HepG2 (cell line): ENCODE data around the gene DDX46. TPM values are rescaled to one million over a fixed set of nuclear protein-coding genes. Genes with fewer than 3 reads are reported as not detected.

Experiments
- ATAC-seq: fragments of 200-7000 bp; cut with Tn5 transposase; 3 replicates; pipeline ENCODE4 v1.9.1; 2020; ENCODE audit warnings: mild to moderate bottlenecking, moderate library complexity
- BruUV-seq: library from RNA; stranded (reverse); fragments of 400-500 nt; replicated peaks from 2 replicates; lab custom pipeline; 2021; lab: Mats Ljungman, UMichigan
- CTCF ChIA-PET: fragments of 300-600 bp; formaldehyde crosslinking; extraction: SDS; loops from one replicate; lab custom pipeline; 2021; ENCODE audit warnings: low total read pairs, inconsistent platforms, low intra/inter-chr PET ratio; lab: Yijun Ruan, JAX
- POLR2A ChIA-PET: fragments of 350-600 bp; sonication (Branson Sonifier 250); formaldehyde crosslinking; loops from one replicate; lab custom pipeline; 2020; ENCODE audit warnings: antibody characterized with exemption, inconsistent platforms; lab: Yijun Ruan, JAX
- DNase-seq: peaks from one replicate; pipeline ENCODE4 v3.0.0-alpha.2; 2015; ENCODE audit warnings: low spot score
- FAIRE-seq: peaks from 3 replicates; lab custom pipeline; 2011; peaks lifted over from hg19 to GRCh38; lab: Jason Lieb, UNC
- H2AFZ ChIP-seq: one replicate; pipeline ENCODE4 v1.6.1; 2011; ENCODE audit warnings: low read length, inconsistent platforms
- H3K27ac ChIP-seq: fragments of 300-600 bp; 3 replicates; pipeline ENCODE4 v1.8.0; 2011; ENCODE audit warnings: mixed run types, mild to moderate bottlenecking, mixed read lengths, low read length, inconsistent platforms; ENCODE audit not compliant: insufficient read depth; ENCODE audit errors: extremely low read length
- H3K27me3 ChIP-seq, 2 experiments: fragments of 200-600 bp in 1 of 2; 2 replicates in 1 of 2; 3 replicates in 1 of 2; pipeline versions ENCODE4 v1.6.0 to v1.8.0; 2011; ENCODE audit warnings: low read length in 2 of 2, mild to moderate bottlenecking in 2 of 2, moderate library complexity in 2 of 2, inconsistent platforms in 1 of 2; ENCODE audit not compliant: insufficient read depth in 2 of 2, control insufficient read depth in 1 of 2
- H3K36me3 ChIP-seq, 2 experiments: fragments of 200-600 bp in 1 of 2; replicated peaks in 1 of 2; 2 replicates in 1 of 2; 3 replicates in 1 of 2; pipeline versions ENCODE4 v1.5.1 to v1.8.0; 2011; ENCODE audit warnings: low read length in 2 of 2, inconsistent platforms in 1 of 2; ENCODE audit not compliant: insufficient read depth in 2 of 2, control insufficient read depth in 1 of 2
- H3K4me1 ChIP-seq: 2 replicates; pipeline ENCODE4 v1.5.1; 2012; ENCODE audit warnings: low read length, inconsistent platforms; ENCODE audit not compliant: insufficient read depth
- H3K4me2 ChIP-seq: 2 replicates; pipeline ENCODE4 v1.6.0; 2011; ENCODE audit warnings: low read depth, low read length, inconsistent platforms
- H3K4me3 ChIP-seq, 3 experiments: fragments of 200-600 bp in 1 of 3; sonication (generic), shearing (Covaris generic) in 1 of 3; replicated peaks in 1 of 3; 2 replicates each; pipeline ENCODE4 v1.5.1; 2011 to 2016; ENCODE audit warnings: low read length in 3 of 3, inconsistent platforms in 2 of 3, low read depth in 2 of 3, mild to moderate bottlenecking in 2 of 3, control low read depth in 1 of 3, mixed read lengths in 1 of 3; ENCODE audit not compliant: insufficient read depth in 1 of 3
- H3K79me2 ChIP-seq: one replicate; pipeline ENCODE4 v1.6.1; 2011; ENCODE audit warnings: low read length, inconsistent platforms; ENCODE audit not compliant: insufficient read depth
- H3K9ac ChIP-seq: 2 replicates; pipeline ENCODE4 v1.6.0; 2011; ENCODE audit warnings: mild to moderate bottlenecking, low read depth, low read length, inconsistent platforms; ENCODE audit not compliant: insufficient read depth
- H3K9me3 ChIP-seq: 2 replicates; pipeline ENCODE4 v1.5.1; 2012; ENCODE audit warnings: mild to moderate bottlenecking, low read length
- H4K20me1 ChIP-seq: 2 replicates; pipeline ENCODE4 v1.6.0; 2011; ENCODE audit warnings: inconsistent platforms, mild to moderate bottlenecking, low read length, moderate library complexity; ENCODE audit not compliant: insufficient read depth
- HOXA5 ChIP-seq: sonication (generic); formaldehyde crosslinking; IDR thresholded peaks from 2 replicates; pipeline ENCODE4 v1.4.0; 2020; ENCODE audit warnings: missing genetic modification reagents
- SNAPC4 ChIP-seq: sonication (generic); formaldehyde crosslinking; IDR thresholded peaks from 2 replicates; pipeline ENCODE4 v1.4.0; 2020; ENCODE audit warnings: mild to moderate bottlenecking, missing genetic modification reagents
- SP140L ChIP-seq: sonication (generic); formaldehyde crosslinking; IDR thresholded peaks from 2 replicates; pipeline ENCODE4 v1.4.0; 2020; ENCODE audit warnings: missing genetic modification reagents, borderline replicate concordance
- ZBTB33 ChIP-seq: sonication (generic); formaldehyde crosslinking; IDR thresholded peaks from 2 replicates; pipeline ENCODE4 v1.4.0; 2020; ENCODE audit warnings: missing genetic modification reagents
- ZNF768 ChIP-seq: sonication (generic); formaldehyde crosslinking; IDR thresholded peaks from 2 replicates; pipeline ENCODE4 v1.4.0; 2020; ENCODE audit warnings: missing genetic modification reagents
- WGBS: methylation state at CpG from one replicate; pipeline ENCODE4 v1.1.6; 2017; ENCODE audit warnings: low lambda C conversion rate; 5-methylcytosine and 5-hydroxymethylcytosine counted together
- in situ Hi-C: cut with HindIII; loops from 2 replicates; pipeline ENCODE4 v1.10.0; 2017; ENCODE audit warnings: low pct_unique_long_range_greater_than_20kb; ENCODE audit not compliant: extremely low pct_ligation_motif_present
- intact Hi-C: fragments of 100-400 bp; cut with micrococcal nuclease; formaldehyde crosslinking; loops from one replicate; pipeline ENCODE4 v1.10.0; 2022; ENCODE audit not compliant: unreplicated experiment
- polyA plus RNA-seq, 8 experiments: library from polyadenylated mRNA; depleted of rRNA in 3 of 8; stranded (reverse) in 7 of 8; unstranded in 1 of 8; fragments of >200 nt; fragmentation: Illumina TruSeq in 4 of 8; extraction: Trizol in 4 of 8; gene quantifications; 2 replicates each; pipeline versions ENCODE4 v1.2.1 to v1.2.3, GENCODE V29; 2011 to 2016; ENCODE audit warnings: low read depth in 4 of 8, missing spikeins in 1 of 8, mixed read lengths in 1 of 8; ENCODE audit not compliant: insufficient read depth in 1 of 8
- total RNA-seq, 5 experiments: library from RNA; depleted of rRNA; stranded (reverse); fragments of >200 nt; fragmentation: Illumina TruSeq; extraction: Trizol; gene quantifications; 2 replicates each; pipeline ENCODE4 v1.2.3, GENCODE V29; 2016; ENCODE audit warnings: low read depth in 1 of 5

DDX46 gene
- total and polyA plus RNA-seq, 2 of the 13 experiments (the other 11 are each of a cell fraction or from before 2014, with no cell fraction given): 27.3 to 59.3 TPM

- H3K4me1 ChIP-seq: peaks cover 34% of the 10 kb centered on the region
- FAIRE-seq (no peak), ATAC-seq (no peak), DNase-seq (no peak)
- no peak overlapping the region for H2AFZ ChIP-seq
- in situ Hi-C loops (no loop called here), intact Hi-C loops (no loop called here)
- CTCF ChIA-PET: no interaction called here
- H3K27ac ChIP-seq: no peak overlapping the region
- POLR2A ChIA-PET: interaction anchor here (2.1 kb wide), 1 partner anchor 17 kb away, joined by 6 read pairs; the partner anchor contains the start of gene DDX46
- no peak overlapping the region for H3K9ac ChIP-seq
- peaks cover 0 to 7% of the 10 kb centered on the region in 2 experiments; a peak in 2 of 5 replicates for H3K36me3 ChIP-seq
- H4K20me1 ChIP-seq: peaks cover 2% of the 10 kb centered on the region; the same call in 1 of the 2 replicates
- 0 out of 2 replicates have a peak, but pooled peaks have one; percentile 16 for TF ChIP-seq ZBTB33 (CRISPR knock-in tag)
- no peak for TF ChIP-seq SP140L (CRISPR knock-in tag)
- TF ChIP-seq HOXA5: no peak
- TF ChIP-seq, all 625 proteins: peak for 1
- H3K4me3 ChIP-seq: no peak overlapping the region
- H3K4me2 ChIP-seq: no peak overlapping the region
- no TSS peak for BruUV-seq
- no peaks in the 10 kb centered on the region; a peak in 1 of 5 replicates for H3K27me3 ChIP-seq
- no peaks in the 10 kb centered on the region for H3K9me3 ChIP-seq
- H3K79me2 ChIP-seq: peaks cover 22% of the 10 kb centered on the region
- 94% methylated on average over 11 of the region's 11 CpGs for WGBS
These were observed 17.5 kb upstream of the DDX46 start for GRCh38 chr5:134741052-134741451.

GRCh38 chr5:134742134-134742533 is 16.4 kb upstream of the DDX46 start:
- ATAC-seq (no peak), DNase-seq (no peak), FAIRE-seq (no peak)
- Histone ChIP-seq H3K27ac (no peak overlapping the region), H4K20me1 (peaks cover 2% of the 10 kb centered on the region; the same call in 1 of the 2 replicates), H2AFZ (no peak overlapping the region), H3K4me1 (peaks cover 31% of the 10 kb centered on the region), H3K9me3 (no peaks in the 10 kb centered on the region), H3K36me3 (peaks cover 0 to 7% of the 10 kb centered on the region in 2 experiments; a peak in 2 of 5 replicates), H3K4me2 (no peak overlapping the region), H3K9ac (no peak overlapping the region), H3K27me3 (no peaks in the 10 kb centered on the region; a peak in 1 of 5 replicates), H3K4me3 (no peak overlapping the region), H3K79me2 (peaks cover 22% of the 10 kb centered on the region)
- CTCF ChIA-PET: no interaction called here
- no TSS peak for BruUV-seq
- intact Hi-C loops (no loop called here), in situ Hi-C loops (no loop called here)
- POLR2A ChIA-PET: no interaction called here
- 94% methylated on average over 2 of the region's 2 CpGs for WGBS
- TF ChIP-seq SNAPC4 (CRISPR knock-in tag) (no peak), ZNF768 (CRISPR knock-in tag) (peak; percentile 33; the same call in 1 of the 2 replicates)
